CD4-positive, alpha-beta T cell (primary cell): ENCODE results near the gene TMEM273. TPM values are rescaled to one million over a fixed set of nuclear protein-coding genes. Genes with fewer than 3 reads are reported as not detected.

Experiments used
- ATAC-seq: fragments of 200-7000 bp; cut with Tn5 transposase; one replicate; pipeline ENCODE4 v1.10.0; 2022; ENCODE audit warnings: mild to moderate bottlenecking; ENCODE audit not compliant: poor library complexity
- CTCF ChIA-PET: fragments of 350-600 bp; sonication (Branson Sonifier 250); formaldehyde crosslinking; loops from one replicate; lab custom pipeline; 2021; ENCODE audit warnings: antibody characterized with exemption, inconsistent platforms; lab: Charles Lee
- POLR2A ChIA-PET: fragments of 350-600 bp; sonication (Branson Sonifier 250); formaldehyde crosslinking; loops from one replicate; lab custom pipeline; 2021; ENCODE audit warnings: antibody characterized with exemption, inconsistent platforms; lab: Charles Lee
- DNase-seq, 14 experiments: peaks; one replicate each; pipeline ENCODE4 v3.0.0-alpha.2; 2013 to 2020; ENCODE audit warnings: mixed read lengths in 2 of 14
- H3K27ac ChIP-seq, 2 donors: one replicate each; pipeline versions ENCODE4 v1.5.1 to v1.7.0; 2013; ENCODE audit warnings: low read length in 2 of 2, low read depth in 1 of 2, mild to moderate bottlenecking in 1 of 2
- H3K27me3 ChIP-seq, 2 experiments: 1 replicate in 1 of 2; 2 replicates in 1 of 2; pipeline versions ENCODE4 v1.6.1 to v1.7.0; 2013; ENCODE audit warnings: low read length in 2 of 2, control low read depth in 1 of 2, mild to moderate bottlenecking in 1 of 2, moderate library complexity in 1 of 2; ENCODE audit not compliant: insufficient read depth in 2 of 2, control insufficient read depth in 1 of 2
- H3K36me3 ChIP-seq: one replicate; pipeline ENCODE4 v1.6.1; 2013; ENCODE audit warnings: low read length, control low read depth; ENCODE audit not compliant: insufficient read depth
- H3K4me1 ChIP-seq: one replicate; pipeline ENCODE4 v1.6.1; 2013; ENCODE audit warnings: low read length, control low read depth; ENCODE audit not compliant: insufficient read depth
- H3K4me3 ChIP-seq: one replicate; pipeline ENCODE4 v1.5.1; 2013; ENCODE audit warnings: mild to moderate bottlenecking, low read length, moderate library complexity
- H3K9me3 ChIP-seq, 2 experiments: 1 replicate in 1 of 2; 2 replicates in 1 of 2; pipeline versions ENCODE4 v1.6.1 to v1.7.0; 2013; ENCODE audit warnings: low read length in 2 of 2, mild to moderate bottlenecking in 2 of 2, control low read depth in 1 of 2, moderate library complexity in 1 of 2; ENCODE audit not compliant: control insufficient read depth in 1 of 2, insufficient read depth in 1 of 2
- H3K27ac Mint-ChIP-seq: one replicate; pipeline ENCODE4 v1.8.0; 2020; ENCODE audit warnings: mixed read lengths
- H3K27me3 Mint-ChIP-seq: one replicate; pipeline ENCODE4 v1.8.0; 2021; ENCODE audit warnings: mixed read lengths
- H3K36me3 Mint-ChIP-seq: one replicate; pipeline ENCODE4 v1.8.0; 2021; ENCODE audit warnings: low read depth, mixed read lengths
- H3K4me1 Mint-ChIP-seq: one replicate; pipeline ENCODE4 v1.8.0; 2021; ENCODE audit warnings: low read depth, mixed read lengths
- H3K4me3 Mint-ChIP-seq: one replicate; pipeline ENCODE4 v1.8.0; 2020; ENCODE audit warnings: mild to moderate bottlenecking, mixed read lengths
- H3K9me3 Mint-ChIP-seq: one replicate; pipeline ENCODE4 v1.8.0; 2020; ENCODE audit warnings: mixed read lengths
- CTCF ChIP-seq: fragments of 200-600 bp; IDR thresholded peaks from one replicate; pipeline ENCODE4 v1.8.0; 2022; ENCODE audit warnings: antibody characterized with exemption, mild to moderate bottlenecking
- intact Hi-C, 2 experiments: fragments of 100-400 bp; cut with DNase I in 1 of 2; cut with micrococcal nuclease in 1 of 2; formaldehyde crosslinking; loops; one replicate each; pipeline versions ENCODE4 v1.15.1 to v1.9.0; 2023 to 2025; cut with DNase I, micrococcal nuclease
- total RNA-seq, 174 experiments: library from RNA in 2 of 174; stranded (reverse) in 2 of 174; gene quantifications; one replicate each; pipeline ENCODE4 v1.2.3 and lab custom pipeline; 2021 to 2026

The TMEM273 gene
- total RNA-seq, 2 experiments from 2014 or later, result 1.8 to 2.2 TPM

- ATAC-seq, result no peak
- Histone ChIP-seq H3K4me3 (no peak overlapping the region), H3K9me3 (no peaks in the 10 kb centered on the region), H3K36me3 (no peaks in the 10 kb centered on the region), H3K27ac (no peak overlapping the region), H3K4me1 (no peaks in the 10 kb centered on the region), H3K27me3 (no peaks in the 10 kb centered on the region)
- no peak overlapping the region for H3K4me3 Mint-ChIP-seq
- intact Hi-C loops, result no loop called here
- no peaks in the 10 kb centered on the region for H3K27me3 Mint-ChIP-seq
- TF ChIP-seq CTCF, result no peak
- no peaks in the 10 kb centered on the region for H3K4me1 Mint-ChIP-seq
- H3K27ac Mint-ChIP-seq, result no peak overlapping the region
- POLR2A ChIA-PET, result no interaction called here
- CTCF ChIA-PET, result no interaction called here
- peak in 1 of 14 experiments; percentile 38 for DNase-seq
- H3K36me3 Mint-ChIP-seq, result no peaks in the 10 kb centered on the region
- H3K9me3 Mint-ChIP-seq, result no peaks in the 10 kb centered on the region
Observed at GRCh38 chr10:49157229-49157628, 31.0 kb downstream of the TMEM273 start.

- no peaks in the 10 kb centered on the region for H3K4me1 ChIP-seq
- no peaks in the 10 kb centered on the region for H3K9me3 Mint-ChIP-seq
- TF ChIP-seq CTCF, result no peak
- no peaks in the 10 kb centered on the region for H3K36me3 ChIP-seq
- CTCF ChIA-PET, result no interaction called here
- no peaks in the 10 kb centered on the region for H3K36me3 Mint-ChIP-seq
- no peak for DNase-seq
- no peaks in the 10 kb centered on the region for H3K4me1 Mint-ChIP-seq
- no peak overlapping the region for H3K4me3 Mint-ChIP-seq
- H3K9me3 ChIP-seq, result no peaks in the 10 kb centered on the region
- H3K27me3 Mint-ChIP-seq, result no peaks in the 10 kb centered on the region
- no peaks in the 10 kb centered on the region for H3K27me3 ChIP-seq
- H3K4me3 ChIP-seq, result no peak overlapping the region
- intact Hi-C loops, result no loop called here
- no peak overlapping the region for H3K27ac Mint-ChIP-seq
- POLR2A ChIA-PET, result no interaction called here
- H3K27ac ChIP-seq, result no peak overlapping the region
- no peak for ATAC-seq
Observed at GRCh38 chr10:49154641-49155040, 33.5 kb downstream of the TMEM273 start.

- H3K4me3 Mint-ChIP-seq, result no peak overlapping the region
- ChIA-PET POLR2A (no interaction called here), CTCF (no interaction called here)
- H3K9me3 Mint-ChIP-seq, result no peaks in the 10 kb centered on the region
- H3K4me1 Mint-ChIP-seq, result no peaks in the 10 kb centered on the region
- Histone ChIP-seq H3K4me1 (no peaks in the 10 kb centered on the region), H3K36me3 (no peaks in the 10 kb centered on the region), H3K4me3 (no peak overlapping the region), H3K9me3 (no peaks in the 10 kb centered on the region), H3K27me3 (no peaks in the 10 kb centered on the region), H3K27ac (no peak overlapping the region)
- H3K36me3 Mint-ChIP-seq, result no peaks in the 10 kb centered on the region
- DNase-seq (no peak), ATAC-seq (no peak)
- intact Hi-C loops, result no loop called here
- TF ChIP-seq CTCF, result no peak
- H3K27ac Mint-ChIP-seq, result no peak overlapping the region
- no peaks in the 10 kb centered on the region for H3K27me3 Mint-ChIP-seq
Observed at GRCh38 chr10:49153971-49154370, 34.2 kb downstream of the TMEM273 start.
